Stomach (tissue), 4 donors: Measurements from ENCODE around the gene GPR180.

Source experiments
- EP300 ChIP-seq: sonication (generic); formaldehyde crosslinking; IDR thresholded peaks from one replicate; pipeline ENCODE4 v1.6.1; 2017; ENCODE audit warnings: antibody characterized with exemption
- POLR2A ChIP-seq, 4 donors: fragments of 450-650 bp; IDR thresholded peaks; one replicate each; pipeline ENCODE4 v1.6.1; 2016; ENCODE audit warnings: antibody characterized with exemption in 4 of 4, control low read depth in 2 of 4, mild to moderate bottlenecking in 1 of 4, moderate library complexity in 1 of 4
- POLR2AphosphoS5 ChIP-seq, 3 donors: sonication (generic); formaldehyde crosslinking; IDR thresholded peaks; one replicate each; pipeline ENCODE4 v1.6.1; 2016; ENCODE audit warnings: antibody characterized with exemption in 3 of 3
- TF ChIP-seq, protein P1 (sequence below), 7 experiments: fragments of 450-650 bp in 4 of 7; fragments of 200-600 bp in 3 of 7; sonication (generic) in 3 of 7; IDR thresholded peaks; one replicate each; pipeline ENCODE4 v1.5.1; 2016 to 2019; ENCODE audit warnings: antibody characterized with exemption in 7 of 7, control low read depth in 2 of 7, mild to moderate bottlenecking in 1 of 7

DNA sequence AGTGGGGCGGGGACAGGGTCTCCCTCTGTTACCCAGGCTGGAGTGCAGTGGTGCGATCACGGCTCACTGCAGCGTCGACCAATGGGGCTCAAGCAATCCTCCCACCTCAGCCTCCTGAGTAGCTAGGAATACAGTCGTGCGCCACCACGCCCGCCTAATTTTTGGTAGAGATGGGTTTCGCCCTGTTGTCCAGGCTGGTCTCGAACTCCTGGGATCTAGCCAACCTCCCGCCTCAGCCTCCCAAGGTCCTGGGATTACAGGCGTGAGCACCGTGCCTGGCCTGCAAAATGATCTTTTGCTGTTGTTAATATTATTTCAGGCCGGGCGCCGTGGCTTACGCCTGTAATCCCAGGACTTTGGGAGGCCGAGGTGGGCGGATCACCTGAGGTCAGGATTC is 5.1 kb upstream of the GPR180 start:
- TF ChIP-seq POLR2A (IDR thresholded peaks at IDR 0.05) = no peak
- TF ChIP-seq EP300 = no peak
- TF ChIP-seq POLR2AphosphoS5 (IDR thresholded peaks at IDR 0.05) = no peak
- TF ChIP-seq, protein P1, sequence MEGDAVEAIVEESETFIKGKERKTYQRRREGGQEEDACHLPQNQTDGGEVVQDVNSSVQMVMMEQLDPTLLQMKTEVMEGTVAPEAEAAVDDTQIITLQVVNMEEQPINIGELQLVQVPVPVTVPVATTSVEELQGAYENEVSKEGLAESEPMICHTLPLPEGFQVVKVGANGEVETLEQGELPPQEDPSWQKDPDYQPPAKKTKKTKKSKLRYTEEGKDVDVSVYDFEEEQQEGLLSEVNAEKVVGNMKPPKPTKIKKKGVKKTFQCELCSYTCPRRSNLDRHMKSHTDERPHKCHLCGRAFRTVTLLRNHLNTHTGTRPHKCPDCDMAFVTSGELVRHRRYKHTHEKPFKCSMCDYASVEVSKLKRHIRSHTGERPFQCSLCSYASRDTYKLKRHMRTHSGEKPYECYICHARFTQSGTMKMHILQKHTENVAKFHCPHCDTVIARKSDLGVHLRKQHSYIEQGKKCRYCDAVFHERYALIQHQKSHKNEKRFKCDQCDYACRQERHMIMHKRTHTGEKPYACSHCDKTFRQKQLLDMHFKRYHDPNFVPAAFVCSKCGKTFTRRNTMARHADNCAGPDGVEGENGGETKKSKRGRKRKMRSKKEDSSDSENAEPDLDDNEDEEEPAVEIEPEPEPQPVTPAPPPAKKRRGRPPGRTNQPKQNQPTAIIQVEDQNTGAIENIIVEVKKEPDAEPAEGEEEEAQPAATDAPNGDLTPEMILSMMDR (IDR thresholded peaks at IDR 0.05) = no peak
